A673 (cell line): ENCODE measurements around the gene ZFP90. TPM values are rescaled to one million over a fixed set of nuclear protein-coding genes. Genes with fewer than 3 reads are reported as not detected.

ENCODE experiments used
- BruUV-seq: library from RNA; stranded (reverse); fragments of 400-500 nt; replicated peaks from 2 replicates; lab custom pipeline; 2021; lab: Mats Ljungman, UMichigan
- CTCF ChIA-PET: fragments of 300-600 bp; sonication (Branson Sonifier 250); formaldehyde crosslinking; loops from one replicate; lab custom pipeline; 2022; ENCODE audit warnings: antibody characterized with exemption; lab: Charles Lee
- POLR2A ChIA-PET: fragments of 300-600 bp; sonication (Branson Sonifier 250); formaldehyde crosslinking; loops from one replicate; lab custom pipeline; 2022; ENCODE audit warnings: antibody characterized with exemption; ENCODE audit not compliant: low non-redundant PET; lab: Charles Lee
- DNase-seq: peaks from one replicate; pipeline ENCODE4 v3.0.0-alpha.2; 2015; ENCODE audit warnings: low spot score
- H3K27ac ChIP-seq: fragments of 200-600 bp; sonication (generic); 2 replicates; pipeline ENCODE4 v1.5.1; 2016; ENCODE audit warnings: mixed run types, low read depth, mild to moderate bottlenecking, mixed read lengths, antibody characterized with exemption, low read length; ENCODE audit not compliant: poor library complexity, severe bottlenecking
- H3K27me3 ChIP-seq: fragments of 200-600 bp; sonication (generic); replicated peaks from 2 replicates; pipeline ENCODE4 v1.6.1; 2017; ENCODE audit warnings: mixed run types, low read depth, mild to moderate bottlenecking, mixed read lengths, antibody characterized with exemption, low read length; ENCODE audit not compliant: insufficient read depth, poor library complexity
- H3K36me3 ChIP-seq: fragments of 200-600 bp; sonication (generic); 2 replicates; pipeline ENCODE4 v1.6.1; 2016; ENCODE audit warnings: mixed run types, mild to moderate bottlenecking, mixed read lengths, antibody characterized with exemption, low read length; ENCODE audit not compliant: insufficient read depth, poor library complexity, severe bottlenecking
- H3K4me1 ChIP-seq: fragments of 200-600 bp; sonication (generic); 2 replicates; pipeline ENCODE4 v1.6.1; 2017; ENCODE audit warnings: mixed run types, mild to moderate bottlenecking, mixed read lengths, antibody characterized with exemption, low read length; ENCODE audit not compliant: insufficient read depth, poor library complexity, severe bottlenecking
- H3K4me3 ChIP-seq: fragments of 200-600 bp; sonication (generic); 2 replicates; pipeline ENCODE4 v1.5.1; 2016; ENCODE audit warnings: low read depth, mixed run types, mild to moderate bottlenecking, mixed read lengths, low read length; ENCODE audit not compliant: poor library complexity, severe bottlenecking
- H3K9me3 ChIP-seq: fragments of 200-600 bp; sonication (generic); 2 replicates; pipeline ENCODE4 v1.6.1; 2016; ENCODE audit warnings: mixed run types, low read depth, mild to moderate bottlenecking, mixed read lengths, antibody characterized with exemption, low read length; ENCODE audit not compliant: poor library complexity, severe bottlenecking
- EZH2 ChIP-seq: fragments of 200-600 bp; sonication (generic); IDR thresholded peaks from 2 replicates; pipeline ENCODE4 v1.6.1; 2017; ENCODE audit warnings: borderline replicate concordance, low read depth, mild to moderate bottlenecking, mixed read lengths, antibody characterized with exemption, low read length; ENCODE audit not compliant: poor library complexity, severe bottlenecking
- intact Hi-C: fragments of 100-400 bp; cut with micrococcal nuclease; formaldehyde crosslinking; loops from one replicate; pipeline ENCODE4 v1.10.0; 2022; ENCODE audit not compliant: unreplicated experiment
- total RNA-seq: library from RNA; stranded (reverse); gene quantifications from 2 replicates; pipeline ENCODE4 v1.2.3, GENCODE V29; 2021
- TF ChIP-seq, protein P1 (sequence below): fragments of 300-800, 200-600 bp; sonication (generic); conservative IDR thresholded peaks from 2 replicates; pipeline ENCODE4 v1.5.1; 2017; ENCODE audit warnings: low read depth, mild to moderate bottlenecking, antibody characterized with exemption, low read length, moderate library complexity, mixed read lengths

ZFP90 gene
- total RNA-seq, 1 experiment from 2014 or later, result 17.5 TPM

DNA sequence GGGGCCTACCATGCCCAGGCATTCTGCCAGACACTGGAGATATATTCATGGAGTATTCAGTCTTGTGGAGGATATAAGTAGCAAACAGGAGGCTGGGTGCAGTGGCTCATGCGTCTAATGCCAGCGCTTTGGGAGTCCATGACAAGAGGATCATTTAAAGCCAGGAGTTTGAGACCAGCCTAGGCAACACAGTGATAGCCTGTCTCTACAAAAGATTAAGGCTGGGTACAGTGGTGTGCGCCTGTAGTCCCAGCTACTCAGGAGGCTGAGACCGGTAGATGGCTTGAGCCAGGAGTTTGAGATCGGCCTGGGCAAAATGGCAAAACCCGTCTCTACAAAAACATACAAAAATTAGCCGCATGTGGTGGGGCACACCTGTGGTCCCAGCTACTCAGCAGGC lies 68.4 kb downstream of the ZFP90 start:
- CTCF ChIA-PET, result no interaction called here

DNA sequence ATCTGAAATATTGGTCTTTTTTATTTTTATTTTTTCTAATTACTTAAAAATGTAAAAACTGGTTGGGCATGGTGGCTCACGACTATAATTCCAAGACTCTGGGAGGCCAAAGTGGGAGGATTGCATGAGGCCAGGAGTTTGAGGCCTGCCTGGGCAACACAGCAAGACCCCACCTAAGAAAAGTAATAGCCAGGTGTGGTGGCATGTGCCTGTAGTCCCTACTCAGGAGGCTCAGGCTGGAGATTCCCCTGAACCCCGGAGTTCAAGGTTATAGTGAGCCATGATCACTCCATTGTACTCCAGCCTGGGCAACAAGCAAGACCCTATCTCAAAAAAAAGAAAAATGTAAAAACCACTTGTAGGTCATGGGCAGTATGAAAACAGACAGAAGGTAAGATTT lies 69.2 kb downstream of the ZFP90 start:
- H3K27ac ChIP-seq, result no peak overlapping the region
- no peak overlapping the region for H3K4me3 ChIP-seq
- no peaks in the 10 kb centered on the region for H3K36me3 ChIP-seq
- no peaks in the 10 kb centered on the region for H3K9me3 ChIP-seq
- POLR2A ChIA-PET, result no interaction called here
- DNase-seq, result no peak
- no TSS peak for BruUV-seq
- H3K4me1 ChIP-seq, result no peaks in the 10 kb centered on the region
- TF ChIP-seq, protein P1, sequence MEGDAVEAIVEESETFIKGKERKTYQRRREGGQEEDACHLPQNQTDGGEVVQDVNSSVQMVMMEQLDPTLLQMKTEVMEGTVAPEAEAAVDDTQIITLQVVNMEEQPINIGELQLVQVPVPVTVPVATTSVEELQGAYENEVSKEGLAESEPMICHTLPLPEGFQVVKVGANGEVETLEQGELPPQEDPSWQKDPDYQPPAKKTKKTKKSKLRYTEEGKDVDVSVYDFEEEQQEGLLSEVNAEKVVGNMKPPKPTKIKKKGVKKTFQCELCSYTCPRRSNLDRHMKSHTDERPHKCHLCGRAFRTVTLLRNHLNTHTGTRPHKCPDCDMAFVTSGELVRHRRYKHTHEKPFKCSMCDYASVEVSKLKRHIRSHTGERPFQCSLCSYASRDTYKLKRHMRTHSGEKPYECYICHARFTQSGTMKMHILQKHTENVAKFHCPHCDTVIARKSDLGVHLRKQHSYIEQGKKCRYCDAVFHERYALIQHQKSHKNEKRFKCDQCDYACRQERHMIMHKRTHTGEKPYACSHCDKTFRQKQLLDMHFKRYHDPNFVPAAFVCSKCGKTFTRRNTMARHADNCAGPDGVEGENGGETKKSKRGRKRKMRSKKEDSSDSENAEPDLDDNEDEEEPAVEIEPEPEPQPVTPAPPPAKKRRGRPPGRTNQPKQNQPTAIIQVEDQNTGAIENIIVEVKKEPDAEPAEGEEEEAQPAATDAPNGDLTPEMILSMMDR, result no peak
- no peak for TF ChIP-seq EZH2
- no peaks in the 10 kb centered on the region for H3K27me3 ChIP-seq
- intact Hi-C loops, result no loop called here
- CTCF ChIA-PET, result no interaction called here

More for the DNA sequence above, 68.4 kb downstream of the ZFP90 start:
- Histone ChIP-seq H3K9me3 (no peaks in the 10 kb centered on the region), H3K27ac (no peak overlapping the region), H3K4me3 (no peak overlapping the region), H3K36me3 (no peaks in the 10 kb centered on the region), H3K4me1 (no peaks in the 10 kb centered on the region), H3K27me3 (no peaks in the 10 kb centered on the region)
- no peak for DNase-seq
- no TSS peak for BruUV-seq
- intact Hi-C loops, result no loop called here
- POLR2A ChIA-PET, result no interaction called here
- TF ChIP-seq, protein P1, result no peak
- TF ChIP-seq EZH2, result no peak

DNA sequence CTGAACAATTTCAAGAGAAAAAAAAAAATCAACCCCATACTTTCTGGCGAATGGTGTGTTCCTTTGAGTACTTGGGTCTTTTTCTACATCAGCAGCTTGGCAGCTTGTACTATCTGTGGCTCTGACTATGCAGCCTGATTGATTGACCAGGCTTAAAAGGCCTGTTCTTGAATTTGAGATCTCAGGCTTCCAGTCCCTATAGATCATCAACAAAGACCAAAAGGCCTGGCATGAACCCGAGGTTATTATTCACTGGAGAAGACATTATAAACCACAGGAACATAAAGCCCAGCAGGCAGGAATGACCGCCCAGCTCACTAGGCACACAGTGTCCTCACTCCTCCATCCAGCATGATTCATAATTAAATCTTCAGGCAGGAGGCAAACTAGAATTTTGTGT lies 73.9 kb downstream of the ZFP90 start:
- Histone ChIP-seq H3K4me1 (no peaks in the 10 kb centered on the region), H3K27me3 (no peaks in the 10 kb centered on the region), H3K27ac (no peak overlapping the region), H3K4me3 (no peak overlapping the region), H3K9me3 (peaks cover 7% of the 10 kb centered on the region), H3K36me3 (no peaks in the 10 kb centered on the region)
- POLR2A ChIA-PET, result no interaction called here
- CTCF ChIA-PET, result no interaction called here
- DNase-seq, result no peak
- TF ChIP-seq, protein P1, result no peak
- no peak for TF ChIP-seq EZH2
- BruUV-seq, result no TSS peak
- intact Hi-C loops, result no loop called here
